CD4-positive, CD25-positive, alpha-beta regulatory T cell (primary cell): ENCODE measurements around the gene VTI1A. TPM values are rescaled to one million over a fixed set of nuclear protein-coding genes. Genes with fewer than 3 reads are reported as not detected.
A peak's percentile ranks its signal among the peaks of the same experiment; 100 is the strongest.
"Not testable (repeated sequence)": the region's sequence is repeated elsewhere in the genome, so short reads cannot be mapped to it uniquely, and the experiment has no call there.

ENCODE experiments used
- ATAC-seq, 2 donors: fragments of 150-1000 bp; cut with Tn5 transposase; one replicate each; pipeline ENCODE4 v1.10.0; 2021; ENCODE audit warnings: low read depth in 2 of 2, moderate number of reproducible peaks in 2 of 2, moderate library complexity in 1 of 2
- DNase-seq, 3 donors: peaks; one replicate each; pipeline versions ENCODE4 v3.0.0 to v3.0.0-alpha.2; 2012 to 2022; ENCODE audit warnings: mixed read lengths in 1 of 3
- H3K27ac ChIP-seq: one replicate; pipeline ENCODE4 v1.7.0; 2013; ENCODE audit warnings: mild to moderate bottlenecking, low read length; ENCODE audit not compliant: insufficient read depth, poor library complexity, severe bottlenecking
- H3K27me3 ChIP-seq: one replicate; pipeline ENCODE4 v1.7.0; 2013; ENCODE audit warnings: low read length; ENCODE audit not compliant: control insufficient read depth, insufficient read depth
- H3K36me3 ChIP-seq: one replicate; pipeline ENCODE4 v1.7.0; 2013; ENCODE audit warnings: mild to moderate bottlenecking, low read length, moderate library complexity; ENCODE audit not compliant: control insufficient read depth, insufficient read depth
- H3K4me1 ChIP-seq: 2 replicates; pipeline ENCODE4 v1.7.0; 2013; ENCODE audit warnings: mild to moderate bottlenecking, low read length; ENCODE audit not compliant: insufficient read depth, control insufficient read depth, poor library complexity, severe bottlenecking
- H3K4me3 ChIP-seq: one replicate; pipeline ENCODE4 v1.7.0; 2013; ENCODE audit warnings: low read depth, mild to moderate bottlenecking, low read length, moderate library complexity
- H3K9me3 ChIP-seq, 2 experiments: 1 replicate in 1 of 2; 2 replicates in 1 of 2; pipeline ENCODE4 v1.7.0; 2013; ENCODE audit warnings: low read length in 2 of 2, mild to moderate bottlenecking in 1 of 2, moderate library complexity in 1 of 2; ENCODE audit not compliant: control insufficient read depth in 2 of 2
- H3K27ac Mint-ChIP-seq, 3 donors: one replicate each; pipeline ENCODE4 v1.8.0; 2020 to 2022; ENCODE audit warnings: mild to moderate bottlenecking in 3 of 3, mixed read lengths in 3 of 3, moderate library complexity in 2 of 3
- H3K27me3 Mint-ChIP-seq: one replicate; pipeline ENCODE4 v1.8.0; 2022; ENCODE audit warnings: mild to moderate bottlenecking, mixed read lengths
- H3K36me3 Mint-ChIP-seq: one replicate; pipeline ENCODE4 v1.8.0; 2020; ENCODE audit warnings: mixed read lengths
- H3K4me1 Mint-ChIP-seq, 4 donors: one replicate each; pipeline ENCODE4 v1.8.0; 2020 to 2022; ENCODE audit warnings: mixed read lengths in 4 of 4, mild to moderate bottlenecking in 1 of 4
- H3K4me3 Mint-ChIP-seq, 4 donors: one replicate each; pipeline ENCODE4 v1.8.0; 2020 to 2022; ENCODE audit warnings: mild to moderate bottlenecking in 4 of 4, mixed read lengths in 4 of 4, moderate library complexity in 3 of 4
- H3K9me3 Mint-ChIP-seq, 7 donors: one replicate each; pipeline ENCODE4 v1.8.0; 2020 to 2022; ENCODE audit warnings: mixed read lengths in 7 of 7, mild to moderate bottlenecking in 3 of 7, moderate library complexity in 2 of 7
- polyA plus RNA-seq, 4 donors: library from polyadenylated mRNA; unstranded; fragments of 300-500 nt; fragmentation: Illumina TruSeq; gene quantifications; one replicate each; pipeline ENCODE4 v1.2.3, GENCODE V29; 2021
- total RNA-seq: library from RNA; stranded (reverse); gene quantifications from one replicate; pipeline ENCODE4 v1.2.3, GENCODE V29; 2022

VTI1A gene
- total and polyA plus RNA-seq, 5 donors from 2014 or later, result 25.5 to 77.7 (median 35.1) TPM

DNA sequence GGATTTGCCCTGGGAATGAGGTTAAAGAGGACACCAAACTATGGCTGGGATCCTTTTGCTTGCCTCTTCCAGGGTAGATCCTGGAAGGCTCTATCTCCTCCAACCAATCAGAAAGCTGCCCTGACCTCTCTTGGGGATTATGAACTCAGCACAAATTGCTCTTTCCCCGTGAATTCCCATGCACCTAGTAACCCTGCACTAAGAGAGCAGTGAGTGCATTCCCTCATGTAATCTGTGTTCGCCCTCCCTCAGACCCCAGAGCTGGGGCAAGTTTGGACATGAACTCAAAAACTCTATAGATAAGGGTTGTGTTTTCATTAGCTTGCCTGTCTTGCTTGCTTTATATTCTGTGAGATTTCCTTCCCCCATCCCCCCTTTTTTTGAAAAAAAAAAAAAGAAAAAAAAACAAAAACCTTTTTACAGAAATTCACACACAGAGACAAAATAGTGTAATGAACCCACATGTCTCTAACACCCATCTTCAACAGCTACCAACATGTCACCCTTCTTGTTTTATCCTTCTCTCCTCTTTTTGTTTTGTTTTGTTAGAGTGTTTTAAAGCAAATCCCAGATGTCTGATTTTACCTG is 277.5 kb downstream of the VTI1A start:
- Histone ChIP-seq H3K4me3 (no peak overlapping the region), H3K36me3 (no peaks in the 10 kb centered on the region), H3K4me1 (no peaks in the 10 kb centered on the region), H3K27me3 (no peaks in the 10 kb centered on the region), H3K27ac (no peak overlapping the region), H3K9me3 (no peaks in the 10 kb centered on the region)
- Mint-ChIP-seq H3K36me3 (peaks cover 17% of the 10 kb centered on the region), H3K9me3 (peaks cover 0 to 2% (median 0%) of the 10 kb centered on the region in 7 donors), H3K27ac (peak overlapping the region in 1 of 3 donors; percentile 20), H3K27me3 (no peaks in the 10 kb centered on the region), H3K4me3 (no peak overlapping the region), H3K4me1 (peaks cover 0 to 2% (median 0%) of the 10 kb centered on the region in 4 donors)
- DNase-seq (no peak), ATAC-seq (no peak)

GRCh38 chr10:112728118-112728883 is 281.3 kb downstream of the VTI1A start:
- Mint-ChIP-seq H3K9me3 (no peaks in the 10 kb centered on the region), H3K27me3 (no peaks in the 10 kb centered on the region), H3K4me1 (no peaks in the 10 kb centered on the region), H3K36me3 (peaks cover 22% of the 10 kb centered on the region), H3K4me3 (no peak overlapping the region), H3K27ac (no peak overlapping the region)
- H3K4me3 ChIP-seq, result no peak overlapping the region
- H3K9me3 ChIP-seq, result no peaks in the 10 kb centered on the region
- H3K27me3 ChIP-seq, result no peaks in the 10 kb centered on the region
- DNase-seq (no peak), ATAC-seq (no peak)
- H3K4me1 ChIP-seq, result no peaks in the 10 kb centered on the region
- no peak overlapping the region for H3K27ac ChIP-seq
- no peaks in the 10 kb centered on the region for H3K36me3 ChIP-seq

DNA sequence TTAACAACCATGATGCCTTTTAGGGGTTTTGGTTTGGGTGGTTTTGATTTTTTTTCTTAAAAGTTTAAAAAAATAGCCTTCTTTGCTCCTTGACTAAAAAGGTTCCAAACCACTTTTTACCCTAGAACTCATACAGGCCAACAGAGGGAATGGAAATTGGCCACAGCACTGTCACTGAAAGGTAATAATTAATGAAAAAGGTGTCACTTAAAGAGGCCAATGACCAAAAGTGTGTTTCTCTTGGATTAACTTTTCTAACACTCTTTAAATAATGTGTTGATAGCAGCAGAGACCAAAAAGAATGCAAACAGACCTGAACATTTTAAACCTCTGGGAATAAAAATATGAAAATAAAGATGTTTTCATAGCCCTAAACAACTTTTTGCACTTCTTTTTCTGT is 282.0 kb downstream of the VTI1A start:
- Histone ChIP-seq H3K9me3 (no peaks in the 10 kb centered on the region), H3K36me3 (no peaks in the 10 kb centered on the region), H3K27me3 (no peaks in the 10 kb centered on the region), H3K4me1 (no peaks in the 10 kb centered on the region), H3K4me3 (no peak overlapping the region), H3K27ac (no peak overlapping the region)
- Mint-ChIP-seq H3K4me1 (peaks cover 0 to 1% (median 0%) of the 10 kb centered on the region in 4 donors), H3K27ac (no peak overlapping the region), H3K4me3 (no peak overlapping the region), H3K9me3 (no peaks in the 10 kb centered on the region), H3K36me3 (peaks cover 23% of the 10 kb centered on the region), H3K27me3 (no peaks in the 10 kb centered on the region)
- DNase-seq (no peak), ATAC-seq (no peak)

DNA sequence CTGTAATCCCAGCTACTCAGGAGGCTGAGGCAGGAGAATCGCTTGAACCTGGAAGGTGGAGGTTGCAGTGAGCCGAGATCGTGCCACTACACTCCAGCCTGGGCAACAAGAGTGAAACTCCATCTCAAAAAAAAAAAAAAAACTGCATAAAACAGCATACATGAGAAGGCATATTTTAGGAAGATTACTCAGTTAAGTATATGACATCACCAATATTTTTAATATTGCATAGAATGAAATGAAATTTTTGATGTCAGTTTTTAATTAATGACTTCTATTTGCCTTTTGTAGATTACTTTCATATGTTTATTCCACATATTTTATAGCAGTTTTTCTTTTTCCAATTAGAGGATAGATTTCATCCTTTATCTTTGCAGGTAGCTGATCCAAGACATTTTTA is 284.4 kb downstream of the VTI1A start:
- H3K36me3 Mint-ChIP-seq, result peaks cover 13% of the 10 kb centered on the region
- not testable (repeated sequence) for H3K9me3 Mint-ChIP-seq, H3K27me3 Mint-ChIP-seq, H3K4me1 Mint-ChIP-seq, H3K36me3 ChIP-seq, DNase-seq, H3K27ac Mint-ChIP-seq, H3K4me3 ChIP-seq, H3K27ac ChIP-seq, H3K4me1 ChIP-seq, H3K9me3 ChIP-seq, H3K27me3 ChIP-seq, ATAC-seq, H3K4me3 Mint-ChIP-seq

DNA sequence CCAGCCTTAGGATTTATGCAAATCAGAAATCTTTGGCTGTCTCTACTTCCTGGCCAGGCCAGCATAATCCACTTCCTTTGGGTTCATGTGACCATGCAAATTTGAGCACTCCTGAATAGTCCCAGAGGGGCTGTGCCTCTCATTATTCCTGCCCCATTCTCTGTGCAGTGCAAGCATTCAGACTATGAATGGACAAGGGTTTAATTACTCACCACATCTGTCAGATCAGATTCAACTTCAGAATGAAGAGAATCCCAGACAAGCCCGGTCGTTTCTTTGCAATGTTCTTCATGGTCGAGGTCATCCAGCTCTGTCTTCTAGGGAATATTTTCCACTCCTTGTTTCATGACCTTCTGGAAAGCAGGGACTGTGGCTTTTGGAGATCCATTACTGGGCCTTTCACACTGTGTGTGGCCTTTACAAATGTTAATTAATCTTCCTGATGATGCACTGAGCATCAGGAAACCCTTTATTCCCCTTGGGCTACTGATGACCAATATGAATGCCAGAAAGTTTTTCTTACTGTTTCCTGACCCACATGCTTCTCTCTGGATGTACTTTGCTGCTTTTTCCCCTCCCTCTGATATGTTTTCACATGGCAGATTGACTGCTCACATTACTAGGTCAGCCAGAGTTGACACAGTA is 285.4 kb downstream of the VTI1A start:
- no peak for ATAC-seq
- no peaks in the 10 kb centered on the region for H3K27me3 Mint-ChIP-seq

GRCh38 chr10:112735041-112735695 is 288.2 kb downstream of the VTI1A start:
- H3K36me3 ChIP-seq, result peaks cover 3% of the 10 kb centered on the region
- no peak overlapping the region for H3K4me3 ChIP-seq
- H3K9me3 ChIP-seq, result no peaks in the 10 kb centered on the region
- H3K4me1 ChIP-seq, result no peaks in the 10 kb centered on the region
- no peak overlapping the region for H3K4me3 Mint-ChIP-seq
- ATAC-seq (no peak), DNase-seq (no peak)
- H3K4me1 Mint-ChIP-seq, result peaks cover 0 to 1% (median 0%) of the 10 kb centered on the region in 4 donors
- peaks cover 33% of the 10 kb centered on the region for H3K36me3 Mint-ChIP-seq
- H3K27me3 Mint-ChIP-seq, result no peaks in the 10 kb centered on the region
- H3K9me3 Mint-ChIP-seq, result no peaks in the 10 kb centered on the region
- no peak overlapping the region for H3K27ac Mint-ChIP-seq
- no peak overlapping the region for H3K27ac ChIP-seq
- H3K27me3 ChIP-seq, result no peaks in the 10 kb centered on the region

More for the DNA sequence above, 285.4 kb downstream of the VTI1A start:
- Histone ChIP-seq H3K4me1 (no peaks in the 10 kb centered on the region), H3K36me3 (no peaks in the 10 kb centered on the region), H3K27me3 (no peaks in the 10 kb centered on the region), H3K4me3 (no peak overlapping the region), H3K9me3 (no peaks in the 10 kb centered on the region), H3K27ac (no peak overlapping the region)
- peaks cover 15% of the 10 kb centered on the region for H3K36me3 Mint-ChIP-seq
- DNase-seq, result no peak
- H3K27ac Mint-ChIP-seq, result no peak overlapping the region
- H3K9me3 Mint-ChIP-seq, result no peaks in the 10 kb centered on the region
- no peak overlapping the region for H3K4me3 Mint-ChIP-seq
- peaks cover 0 to 1% (median 0%) of the 10 kb centered on the region in 4 donors for H3K4me1 Mint-ChIP-seq

- ATAC-seq (no peak), DNase-seq (no peak)
- Mint-ChIP-seq H3K27me3 (no peaks in the 10 kb centered on the region), H3K4me1 (peaks cover 0 to 5% (median 2%) of the 10 kb centered on the region in 4 donors), H3K4me3 (no peak overlapping the region), H3K36me3 (peaks cover 43% of the 10 kb centered on the region), H3K9me3 (no peaks in the 10 kb centered on the region), H3K27ac (peak overlapping the region in 1 of 3 donors; percentile 76)
- Histone ChIP-seq H3K9me3 (no peaks in the 10 kb centered on the region), H3K4me3 (no peak overlapping the region), H3K27me3 (no peaks in the 10 kb centered on the region), H3K4me1 (no peaks in the 10 kb centered on the region), H3K36me3 (peaks cover 3% of the 10 kb centered on the region), H3K27ac (no peak overlapping the region)
These were observed 291.9 kb downstream of the VTI1A start for GRCh38 chr10:112738606-112739591.
